Measurements from ENCODE around the gene PSRC1.
"Not testable (repeated sequence)": the region's sequence is repeated elsewhere in the genome, so short reads cannot be mapped to it uniquely, and the experiment has no call there.

PSRC1 gene

DNA sequence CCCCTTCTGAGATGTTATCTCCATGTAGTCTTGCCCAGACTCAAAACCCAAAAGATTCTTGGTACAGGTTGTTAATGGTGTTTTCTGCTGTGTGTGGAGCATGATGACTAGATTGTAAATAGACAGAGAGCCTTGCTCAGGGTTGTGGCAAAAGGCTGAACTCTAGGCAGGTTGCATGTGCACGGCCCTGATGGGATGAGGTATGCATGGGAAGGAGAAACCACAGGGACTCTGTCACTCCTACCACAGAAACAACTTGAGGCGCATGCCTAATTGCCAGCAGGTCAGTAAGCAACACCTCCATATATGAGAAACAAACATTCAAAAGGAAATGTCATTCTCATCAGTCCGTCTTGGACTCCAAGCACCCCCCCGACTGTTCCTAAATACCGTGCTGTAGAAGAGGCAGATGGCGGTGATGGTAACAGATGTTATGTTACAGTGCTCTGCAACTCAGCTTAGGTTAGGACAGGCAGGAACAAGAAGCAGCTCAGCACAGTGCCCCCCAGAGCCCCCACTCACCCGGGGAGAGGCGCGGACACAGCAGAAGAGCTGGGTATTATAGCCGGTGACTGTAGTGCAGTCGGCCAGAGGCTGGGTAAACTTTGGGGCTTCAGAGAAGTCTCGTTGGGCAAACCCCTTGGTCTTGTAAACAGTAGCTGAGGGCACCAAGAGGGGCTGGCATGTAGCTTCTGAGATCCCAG is 12.9 kb upstream of the PSRC1 start:
- no peak for DNase-seq

DNA sequence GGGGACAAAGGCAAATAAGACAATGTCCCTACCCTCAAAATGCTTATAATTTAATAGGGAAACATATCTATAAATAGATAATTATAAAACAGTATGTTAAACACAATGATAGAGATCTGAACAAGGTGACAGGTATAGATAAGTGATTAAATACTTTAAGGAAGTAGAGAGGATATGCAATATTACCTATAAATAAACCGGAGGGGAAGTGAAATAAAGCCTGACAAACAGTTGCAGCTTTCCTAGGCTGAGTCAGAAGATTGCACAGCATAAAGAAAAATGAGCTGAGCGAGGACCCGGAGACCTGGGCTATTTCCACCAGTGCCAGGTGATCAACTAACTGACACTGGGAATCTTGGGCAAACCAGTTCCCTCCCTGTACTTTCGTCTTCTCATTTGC is 11.5 kb upstream of the PSRC1 start:
- DNase-seq = no peak

DNA sequence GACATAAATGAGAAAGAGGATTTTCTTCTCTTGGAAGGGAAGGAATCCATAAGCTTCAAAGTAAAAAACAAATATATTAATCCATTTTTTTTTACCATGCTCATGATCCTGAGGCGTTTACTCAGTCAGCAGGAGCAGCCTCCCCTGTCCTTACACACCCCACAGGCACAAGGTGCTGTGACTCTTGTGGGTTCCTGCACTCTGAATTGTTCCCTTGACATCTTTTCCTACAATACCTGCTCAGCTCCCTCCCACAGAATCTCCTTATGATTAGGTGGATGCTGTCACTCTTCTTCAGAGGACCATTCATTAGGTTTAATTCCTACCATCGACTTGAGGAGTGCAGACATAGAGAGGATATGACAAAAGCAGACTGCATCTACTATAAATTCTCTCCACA is 10.1 kb upstream of the PSRC1 start:
- DNase-seq = no peak

DNA sequence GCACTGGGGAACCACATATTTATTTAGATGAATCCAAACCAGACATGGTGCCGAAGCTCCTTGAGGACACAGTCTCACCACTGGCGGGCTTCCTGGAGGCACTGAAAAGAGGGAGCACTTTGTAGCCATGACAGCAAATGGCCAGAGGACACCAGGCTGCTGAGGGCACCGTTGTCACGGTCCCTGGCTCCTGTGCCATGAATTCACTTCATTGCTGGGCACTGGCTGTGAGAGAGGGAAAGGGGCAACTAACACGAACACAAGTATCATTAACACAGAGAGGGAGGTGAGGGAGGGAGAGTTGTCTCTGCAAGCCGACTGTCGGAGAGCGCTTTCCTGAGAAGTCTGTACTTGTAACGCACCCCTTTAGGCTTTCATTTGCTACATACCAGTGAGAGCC is 9.4 kb upstream of the PSRC1 start:
- no peak for DNase-seq

DNA sequence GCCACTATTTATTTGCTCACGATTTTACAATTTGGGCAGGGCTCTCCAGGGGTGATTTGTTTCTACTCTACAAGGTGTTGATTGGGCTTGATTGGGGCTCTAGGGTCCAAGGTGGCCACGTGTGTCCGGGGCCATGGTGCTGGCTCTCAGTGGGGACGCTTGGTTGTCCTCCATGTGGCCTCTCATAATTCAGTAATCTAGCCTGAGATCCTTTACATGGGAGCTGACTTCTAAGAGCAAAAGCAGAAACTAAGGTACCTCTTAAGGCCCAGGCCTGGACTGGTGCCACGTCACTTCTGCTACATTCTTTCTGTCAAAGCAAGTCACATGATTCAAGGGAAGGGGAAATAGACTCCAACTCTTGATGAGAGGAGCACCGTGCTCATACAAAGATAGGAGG is 8.1 kb upstream of the PSRC1 start:
- no peak for DNase-seq

GRCh38 chr1:109290137-109290536 is 7.2 kb upstream of the PSRC1 start:
- no peak for DNase-seq

DNA sequence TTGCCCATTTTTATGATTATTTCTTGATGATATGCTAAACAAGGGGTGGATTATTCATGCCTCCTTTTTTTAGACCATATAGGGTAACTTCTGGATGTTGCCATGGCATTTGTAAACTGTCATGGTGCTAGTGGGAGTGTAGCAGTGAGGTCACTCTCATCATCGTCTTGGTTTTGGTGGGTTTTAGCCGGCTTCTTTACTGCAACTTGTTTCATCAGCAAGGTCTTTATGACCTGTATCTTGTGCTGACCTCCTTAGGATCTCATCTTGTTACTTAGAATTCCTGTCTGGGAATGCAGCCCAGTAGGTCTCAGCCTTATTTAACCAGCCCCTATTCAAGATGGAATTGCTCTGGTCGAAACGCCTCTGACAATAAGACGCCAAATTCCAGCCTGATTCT is 3.8 kb upstream of the PSRC1 start:
- DNase-seq = not testable (repeated sequence)

DNA sequence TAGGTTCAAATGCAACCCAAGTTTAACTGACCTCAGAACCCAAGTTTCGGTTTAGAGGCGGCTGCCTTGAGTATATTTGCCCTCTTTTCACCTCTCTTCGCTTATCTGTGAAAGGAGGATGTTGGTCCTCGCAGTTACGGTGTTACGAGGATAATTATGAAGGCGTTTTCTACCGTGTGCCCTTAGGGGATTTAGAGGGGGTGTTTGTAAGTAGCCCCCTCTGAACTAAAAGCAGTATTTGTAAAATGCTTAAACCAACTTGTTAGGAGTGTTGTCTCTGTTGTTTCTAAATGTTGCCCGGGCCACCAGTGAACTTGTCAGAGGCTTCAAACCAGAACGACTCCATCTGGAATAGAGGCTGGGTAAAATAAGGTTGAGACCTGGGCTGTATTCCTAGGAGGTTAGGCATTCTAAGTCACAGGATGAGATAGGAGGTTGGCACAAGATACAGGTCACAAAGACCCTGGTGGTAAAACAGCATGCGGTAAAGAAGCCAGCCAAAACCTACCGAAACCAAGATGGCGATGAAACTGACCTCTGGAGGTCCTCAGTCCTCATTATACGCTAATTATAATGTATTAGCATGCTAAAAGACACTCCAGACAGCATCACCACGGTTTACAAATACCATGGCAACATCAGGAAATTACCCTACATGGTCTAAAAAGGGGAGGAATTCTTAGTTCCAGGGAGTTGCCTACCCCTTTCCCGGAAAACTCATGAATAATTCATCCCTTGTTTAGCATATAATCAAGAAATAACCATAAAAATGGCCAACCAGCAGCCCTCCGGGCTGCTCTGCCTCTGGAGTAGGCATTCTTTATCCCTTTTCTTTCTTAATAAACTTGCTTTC is 1.0 kb upstream of the PSRC1 start:
- DNase-seq = no peak

GRCh38 chr1:109282497-109282951 is 421 bp downstream of the PSRC1 start:
- no peak for DNase-seq

DNA sequence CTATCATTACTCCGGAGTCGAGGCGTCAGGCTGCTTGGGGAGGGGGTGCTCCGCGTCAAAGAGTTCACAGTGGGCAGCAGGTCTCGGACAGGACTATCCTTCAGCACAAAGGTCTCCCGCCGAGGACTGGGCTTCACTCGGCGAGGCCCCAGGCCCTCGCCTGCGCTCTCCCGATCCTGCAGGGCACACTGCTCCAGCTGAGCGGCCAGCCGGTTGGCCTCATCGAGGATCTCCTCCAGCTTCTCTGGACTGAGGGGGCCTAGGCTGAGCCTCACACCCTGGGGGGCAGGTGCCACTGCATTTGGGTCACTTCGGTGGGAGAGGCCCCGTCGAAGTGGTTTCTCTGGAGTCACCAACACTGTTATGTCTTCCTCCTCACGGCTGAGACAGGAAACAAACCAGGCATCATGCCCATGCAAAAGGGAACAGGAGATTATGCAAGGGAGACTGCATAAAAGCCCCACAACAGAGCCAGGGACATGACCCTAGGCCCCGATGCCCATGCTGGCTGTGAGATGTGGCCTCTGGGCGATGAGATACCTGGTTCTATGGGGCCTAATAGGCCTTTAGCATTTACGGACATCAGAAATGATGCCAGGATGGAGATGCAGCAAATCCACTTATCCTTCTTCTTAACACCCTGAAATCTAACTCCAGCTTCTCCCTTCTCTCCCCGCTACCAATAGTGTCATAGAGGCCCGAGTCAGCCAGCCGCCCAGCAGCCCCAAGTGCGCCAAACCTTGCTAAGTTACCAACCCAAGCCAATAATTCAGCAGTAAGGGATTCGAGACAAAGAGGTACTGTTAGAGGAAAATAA is 1.1 kb downstream of the PSRC1 start:
- DNase-seq = no peak

DNA sequence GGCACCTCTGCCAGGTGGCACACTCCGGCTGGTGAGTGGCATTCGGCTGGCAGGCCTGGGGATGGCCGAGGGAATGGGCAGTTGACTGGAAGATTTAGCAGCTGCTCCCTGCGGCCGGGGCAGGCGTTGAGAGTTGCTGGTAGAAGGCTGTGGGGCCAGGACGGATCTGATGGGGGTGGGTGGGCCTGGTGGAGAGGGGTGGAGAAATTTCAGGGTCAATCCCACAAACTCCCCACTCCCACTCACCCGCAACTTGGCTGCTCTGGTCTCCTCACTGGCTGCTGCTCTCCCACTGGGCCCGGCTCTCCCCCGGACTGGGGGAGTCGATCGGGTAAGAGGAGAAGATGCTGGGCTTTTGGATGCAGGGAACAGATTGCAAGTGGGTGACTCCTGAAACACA is 2.1 kb downstream of the PSRC1 start:
- DNase-seq = no peak

GRCh38 chr1:109279615-109280278 is 3.2 kb downstream of the PSRC1 start:
- no peak for DNase-seq

- no peak for DNase-seq
Observed at GRCh38 chr1:109277434-109278204, 5.3 kb downstream of the PSRC1 start.

GRCh38 chr1:109275706-109276345 is 7.1 kb downstream of the PSRC1 start:
- DNase-seq = no peak

DNA sequence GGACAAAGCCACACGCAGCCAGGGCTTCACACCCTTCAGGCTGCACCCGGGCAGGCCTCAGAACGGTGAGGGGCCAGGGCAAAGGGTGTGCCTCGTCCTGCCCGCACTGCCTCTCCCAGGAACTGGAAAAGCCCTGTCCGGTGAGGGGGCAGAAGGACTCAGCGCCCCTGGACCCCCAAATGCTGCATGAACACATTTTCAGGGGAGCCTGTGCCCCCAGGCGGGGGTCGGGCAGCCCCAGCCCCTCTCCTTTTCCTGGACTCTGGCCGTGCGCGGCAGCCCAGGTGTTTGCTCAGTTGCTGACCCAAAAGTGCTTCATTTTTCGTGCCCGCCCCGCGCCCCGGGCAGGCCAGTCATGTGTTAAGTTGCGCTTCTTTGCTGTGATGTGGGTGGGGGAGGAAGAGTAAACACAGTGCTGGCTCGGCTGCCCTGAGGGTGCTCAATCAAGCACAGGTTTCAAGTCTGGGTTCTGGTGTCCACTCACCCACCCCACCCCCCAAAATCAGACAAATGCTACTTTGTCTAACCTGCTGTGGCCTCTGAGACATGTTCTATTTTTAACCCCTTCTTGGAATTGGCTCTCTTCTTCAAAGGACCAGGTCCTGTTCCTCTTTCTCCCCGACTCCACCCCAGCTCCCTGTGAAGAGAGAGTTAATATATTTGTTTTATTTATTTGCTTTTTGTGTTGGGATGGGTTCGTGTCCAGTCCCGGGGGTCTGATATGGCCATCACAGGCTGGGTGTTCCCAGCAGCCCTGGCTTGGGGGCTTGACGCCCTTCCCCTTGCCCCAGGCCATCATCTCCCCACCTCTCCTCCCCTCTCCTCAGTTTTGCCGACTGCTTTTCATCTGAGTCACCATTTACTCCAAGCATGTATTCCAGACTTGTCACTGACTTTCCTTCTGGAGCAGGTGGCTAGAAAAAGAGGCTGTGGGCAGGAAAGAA is 8.1 kb downstream of the PSRC1 start:
- DNase-seq = no peak

DNA sequence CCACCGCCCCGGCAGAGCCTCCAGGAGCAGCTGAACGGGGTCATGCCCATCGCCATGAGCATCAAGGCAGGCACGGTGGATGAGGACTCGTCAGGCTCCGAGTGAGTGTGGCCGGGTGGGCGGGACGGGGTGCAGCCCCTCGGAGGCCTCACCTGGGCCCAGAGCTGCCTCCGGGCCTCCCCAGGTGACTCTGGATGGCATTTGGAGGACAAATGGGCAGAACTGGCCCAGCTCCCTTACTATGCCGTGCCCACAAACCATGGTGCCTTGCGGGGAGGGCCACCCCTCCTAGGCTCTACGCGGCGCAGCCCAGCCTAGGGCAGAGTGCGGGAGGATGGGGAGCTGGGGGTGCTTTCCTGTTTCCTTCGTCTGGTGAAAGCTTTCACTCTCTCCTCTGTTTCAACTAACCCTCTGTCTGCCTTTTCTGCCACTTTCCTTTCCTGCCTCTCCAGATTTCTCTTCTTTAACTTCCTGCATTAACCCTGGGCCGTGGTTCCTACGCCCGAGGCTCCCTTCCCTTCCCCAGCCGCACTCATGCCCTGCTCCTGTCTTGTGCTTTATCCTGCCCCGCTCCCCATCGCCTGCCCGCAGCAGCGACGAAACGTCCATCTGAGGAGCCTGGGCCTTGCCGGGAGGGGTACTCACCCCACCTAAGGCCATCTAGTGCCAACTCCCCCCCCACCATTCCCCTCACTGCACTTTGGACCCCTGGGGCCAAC is 9.2 kb downstream of the PSRC1 start:
- DNase-seq = no peak

DNA sequence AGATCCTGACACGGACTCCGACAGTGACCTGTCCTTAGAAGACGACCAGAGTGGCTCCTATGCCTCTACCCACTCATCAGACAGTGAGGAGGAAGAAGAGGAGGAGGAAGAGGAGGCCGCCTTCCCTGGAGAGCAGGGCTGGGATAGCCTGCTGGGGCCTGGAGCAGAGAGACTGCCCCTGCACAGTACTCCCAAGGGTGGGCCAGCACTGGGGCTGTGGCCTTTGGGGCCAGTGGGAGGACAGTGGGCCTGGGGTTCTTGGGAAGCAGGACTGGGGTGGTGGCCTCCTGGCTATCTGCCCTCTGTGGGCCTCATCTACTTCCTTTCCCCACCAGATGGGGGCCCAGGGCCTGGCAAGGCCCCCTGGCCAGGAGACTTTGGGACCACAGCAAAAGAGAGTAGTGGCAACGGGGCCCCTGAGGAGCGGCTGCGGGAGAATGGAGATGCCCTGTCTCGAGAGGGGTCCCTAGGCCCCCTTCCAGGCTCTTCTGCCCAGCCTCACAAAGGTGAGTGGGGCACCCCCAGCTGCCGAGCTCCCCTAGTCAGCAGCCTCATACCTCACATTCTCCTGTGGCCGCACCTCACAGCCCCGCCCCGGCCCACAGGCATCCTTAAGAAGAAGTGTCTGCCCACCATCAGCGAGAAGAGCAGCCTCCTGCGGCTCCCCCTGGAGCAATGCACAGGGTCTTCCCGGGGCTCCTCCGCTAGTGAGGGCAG is 10.0 kb downstream of the PSRC1 start:
- DNase-seq = no peak

GRCh38 chr1:109272021-109272799 is 10.7 kb downstream of the PSRC1 start:
- DNase-seq = no peak
